T-cell (primary cell): ENCODE results near the gene CNTNAP2. TPM values are rescaled to one million over a fixed set of nuclear protein-coding genes. Genes with fewer than 3 reads are reported as not detected.

Experiments
- ATAC-seq, 4 experiments: fragments of 200-7000 bp in 3 of 4; fragments of 150-1000 bp in 1 of 4; cut with Tn5 transposase; replicated peaks in 1 of 4; 1 replicate in 3 of 4; 2 replicates in 1 of 4; pipeline ENCODE4 v1.10.0; 2021; ENCODE audit warnings: moderate library complexity in 3 of 4, mild to moderate bottlenecking in 2 of 4, moderate number of reproducible peaks in 1 of 4
- CTCF ChIA-PET, 2 donors: fragments of 300-600 bp; sonication (Branson Sonifier 250); formaldehyde crosslinking; loops; one replicate each; lab custom pipeline; 2022; ENCODE audit warnings: antibody characterized with exemption in 2 of 2; lab: Charles Lee
- POLR2A ChIA-PET, 2 donors: fragments of 300-600 bp; sonication (Branson Sonifier 250); formaldehyde crosslinking; loops; one replicate each; lab custom pipeline; 2022; ENCODE audit warnings: antibody characterized with exemption in 2 of 2; lab: Charles Lee
- DNase-seq, 35 experiments: peaks; one replicate each; pipeline versions ENCODE4 v3.0.0 to v3.0.0-alpha.2; 2013 to 2023
- H3K27ac ChIP-seq: one replicate; pipeline ENCODE4 v1.5.1; 2013; ENCODE audit warnings: low read length
- H3K27me3 ChIP-seq, 2 experiments: replicated peaks in 1 of 2; 1 replicate in 1 of 2; 2 replicates in 1 of 2; pipeline versions ENCODE4 v1.6.1 to v1.7.0; 2013; ENCODE audit warnings: low read length in 1 of 2, mixed read lengths in 1 of 2; ENCODE audit not compliant: control insufficient read depth in 2 of 2, insufficient read depth in 2 of 2; ENCODE audit errors: extremely low read depth in 1 of 2
- H3K36me3 ChIP-seq, 2 donors: 1 replicate in 1 of 2; 2 replicates in 1 of 2; pipeline versions ENCODE4 v1.6.1 to v1.7.0; 2013; ENCODE audit warnings: low read length in 1 of 2; ENCODE audit not compliant: control insufficient read depth in 2 of 2, insufficient read depth in 1 of 2; ENCODE audit errors: extremely low read depth in 1 of 2
- H3K4me1 ChIP-seq, 2 experiments: 1 replicate in 1 of 2; 2 replicates in 1 of 2; pipeline versions ENCODE4 v1.6.1 to v1.7.0; 2013; ENCODE audit warnings: low read length in 2 of 2, mixed read lengths in 1 of 2; ENCODE audit not compliant: insufficient read depth in 2 of 2, control insufficient read depth in 1 of 2; ENCODE audit errors: extremely low read depth in 1 of 2
- H3K4me3 ChIP-seq, 2 donors: 1 replicate in 1 of 2; 2 replicates in 1 of 2; pipeline versions ENCODE4 v1.5.1 to v1.7.0; 2013; ENCODE audit warnings: mild to moderate bottlenecking in 2 of 2, low read length in 1 of 2, moderate library complexity in 1 of 2; ENCODE audit not compliant: control insufficient read depth in 1 of 2; ENCODE audit errors: extremely low read depth in 1 of 2
- H3K9me3 ChIP-seq: 2 replicates; pipeline ENCODE4 v1.7.0; 2013
- H3K27ac Mint-ChIP-seq, 2 donors: one replicate each; pipeline ENCODE4 v1.8.0; 2020 to 2021; ENCODE audit warnings: mild to moderate bottlenecking in 2 of 2, mixed read lengths in 2 of 2
- H3K27me3 Mint-ChIP-seq, 2 donors: one replicate each; pipeline ENCODE4 v1.8.0; 2021 to 2022; ENCODE audit warnings: mixed read lengths in 2 of 2
- H3K36me3 Mint-ChIP-seq: one replicate; pipeline ENCODE4 v1.8.0; 2021; ENCODE audit warnings: mixed read lengths
- H3K4me1 Mint-ChIP-seq, 3 donors: one replicate each; pipeline ENCODE4 v1.8.0; 2020 to 2022; ENCODE audit warnings: mixed read lengths in 3 of 3, mild to moderate bottlenecking in 1 of 3
- H3K4me3 Mint-ChIP-seq, 3 donors: one replicate each; pipeline ENCODE4 v1.8.0; 2020 to 2022; ENCODE audit warnings: mild to moderate bottlenecking in 3 of 3, mixed read lengths in 3 of 3, moderate library complexity in 3 of 3
- H3K9me3 Mint-ChIP-seq, 3 donors: one replicate each; pipeline ENCODE4 v1.8.0; 2020 to 2022; ENCODE audit warnings: mixed read lengths in 3 of 3
- WGBS: methylation state at CpG from one replicate; pipeline ENCODE4 v1.1.5; 2013; ENCODE audit warnings: missing lambda C conversion rate; ENCODE audit not compliant: insufficient coverage; 5-methylcytosine and 5-hydroxymethylcytosine counted together
- total RNA-seq, 35 experiments: library from RNA in 6 of 35; stranded (reverse) in 6 of 35; fragments of 120-200 nt in 1 of 35; gene quantifications; one replicate each; pipeline versions ENCODE4 v1.2.1 to v1.2.4 and lab custom pipeline; 2013 to 2026

CNTNAP2 gene
- total RNA-seq, 5 donors from 2014 or later (not counting 1 experiment from before 2014, with no cell fraction given) = 0.15 to 0.72 (median 0.21) TPM

DNA sequence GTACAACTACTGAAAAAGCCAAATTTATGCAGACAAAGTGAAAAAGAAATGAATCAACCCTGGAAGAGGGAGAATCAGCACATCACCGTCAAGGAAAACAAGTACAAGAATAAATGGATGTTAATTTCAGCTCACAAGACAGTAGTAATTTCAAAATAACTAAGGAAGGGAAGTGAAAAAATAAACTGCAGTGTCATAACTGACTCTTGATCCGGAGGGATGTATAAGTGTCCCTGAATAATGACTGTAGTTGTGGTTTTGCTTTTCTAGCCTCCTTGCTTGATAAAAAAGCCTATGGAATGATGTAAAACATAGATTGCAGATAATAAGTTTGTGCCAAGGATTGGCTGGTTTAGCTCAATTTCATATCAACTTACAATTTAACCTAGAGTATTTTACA, 1752.9 kb downstream of the CNTNAP2 start:
- CTCF ChIA-PET = no interaction called here
- H3K4me3 Mint-ChIP-seq = no peak overlapping the region

DNA sequence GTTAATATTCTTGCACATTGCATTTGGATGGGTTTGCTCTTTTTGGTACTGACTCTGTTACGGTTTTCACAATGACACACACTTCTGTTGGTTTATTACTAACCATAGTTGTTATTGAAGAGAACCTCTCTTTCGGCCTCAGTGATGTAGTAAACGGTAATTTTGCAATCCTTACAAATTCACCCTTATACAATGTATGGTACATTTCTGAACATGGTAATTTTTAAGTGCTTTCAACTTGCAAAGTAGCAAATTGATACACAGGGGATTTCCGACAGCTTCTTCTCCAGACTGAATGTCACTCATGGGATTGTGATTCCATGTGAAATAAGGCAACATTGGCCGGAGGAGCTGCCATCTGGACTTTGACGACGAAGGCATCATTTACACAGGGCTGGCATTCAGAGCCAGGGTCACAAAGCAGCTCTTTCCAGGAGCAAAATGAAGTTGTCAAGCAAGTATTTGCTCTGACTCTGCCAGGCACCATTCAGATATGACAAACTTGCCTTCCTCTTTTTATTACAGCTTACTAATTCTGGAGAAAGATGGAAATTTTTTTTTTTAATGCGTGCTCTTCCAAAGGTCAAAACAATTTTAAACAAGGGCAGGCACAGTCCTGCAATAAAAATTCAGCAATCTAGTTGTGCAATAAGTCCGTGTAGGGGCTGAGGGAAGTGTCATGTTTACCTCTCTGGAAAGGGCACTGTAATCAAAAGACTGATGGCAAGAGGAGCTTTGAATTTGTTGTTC, 1762.5 kb downstream of the CNTNAP2 start:
- Histone ChIP-seq H3K36me3 (no peaks in the 10 kb centered on the region), H3K9me3 (no peaks in the 10 kb centered on the region), H3K27ac (no peak overlapping the region), H3K4me1 (no peaks in the 10 kb centered on the region), H3K4me3 (no peak overlapping the region), H3K27me3 (no peaks in the 10 kb centered on the region)
- Mint-ChIP-seq H3K27ac (no peak overlapping the region), H3K4me3 (no peak overlapping the region), H3K27me3 (no peaks in the 10 kb centered on the region), H3K36me3 (no peaks in the 10 kb centered on the region), H3K4me1 (no peaks in the 10 kb centered on the region), H3K9me3 (peaks cover 0 to 7% (median 3%) of the 10 kb centered on the region in 3 donors)
- DNase-seq (no peak), ATAC-seq (no peak)
- CTCF ChIA-PET = no interaction called here
- POLR2A ChIA-PET = no interaction called here
- WGBS = 73% methylated on average over 5 of the region's 9 CpGs

More for the DNA sequence above, 1752.9 kb downstream of the CNTNAP2 start:
- DNase-seq = no peak
- Histone ChIP-seq H3K4me1 (no peaks in the 10 kb centered on the region), H3K27me3 (no peaks in the 10 kb centered on the region), H3K9me3 (no peaks in the 10 kb centered on the region), H3K36me3 (no peaks in the 10 kb centered on the region), H3K4me3 (no peak overlapping the region), H3K27ac (no peak overlapping the region)
- POLR2A ChIA-PET = no interaction called here
- Mint-ChIP-seq H3K4me1 (no peaks in the 10 kb centered on the region), H3K27me3 (no peaks in the 10 kb centered on the region), H3K36me3 (no peaks in the 10 kb centered on the region), H3K9me3 (peaks cover 6 to 25% (median 10%) of the 10 kb centered on the region in 3 donors), H3K27ac (no peak overlapping the region)
- no peak for ATAC-seq
- 20% methylated on average over 1 of the region's 2 CpGs for WGBS

GRCh38 chr7:147885869-147886268, 1769.3 kb downstream of the CNTNAP2 start:
- Mint-ChIP-seq H3K4me3 (no peak overlapping the region), H3K36me3 (no peaks in the 10 kb centered on the region), H3K9me3 (peaks cover 0 to 9% (median 4%) of the 10 kb centered on the region in 3 donors), H3K4me1 (no peaks in the 10 kb centered on the region), H3K27ac (no peak overlapping the region), H3K27me3 (no peaks in the 10 kb centered on the region)
- Histone ChIP-seq H3K9me3 (no peaks in the 10 kb centered on the region), H3K27me3 (no peaks in the 10 kb centered on the region), H3K36me3 (no peaks in the 10 kb centered on the region), H3K4me1 (no peaks in the 10 kb centered on the region), H3K27ac (no peak overlapping the region), H3K4me3 (no peak overlapping the region)
- no peak for DNase-seq
- ChIA-PET POLR2A (no interaction called here), CTCF (no interaction called here)
- no peak for ATAC-seq
- WGBS = 100% methylated on average over 3 of the region's 5 CpGs

DNA sequence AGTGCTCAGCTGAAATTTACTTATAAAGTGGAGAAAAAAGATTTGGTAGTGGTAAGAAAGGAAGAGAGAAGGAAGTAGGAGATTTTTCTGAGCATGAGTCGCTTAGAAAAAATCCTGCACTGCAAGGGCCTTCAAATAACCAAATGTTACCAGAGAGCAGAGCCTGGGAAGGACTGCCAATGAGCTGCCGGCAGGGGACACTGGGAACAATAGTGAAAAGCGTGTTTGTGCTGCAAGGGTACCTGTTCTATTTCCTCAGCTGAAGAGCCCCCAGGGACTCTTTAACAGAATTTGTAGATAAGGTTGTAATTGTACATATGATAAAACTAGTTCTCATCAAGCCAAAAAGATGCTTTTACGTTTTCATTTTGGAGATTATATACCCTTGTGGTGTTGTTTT, 1777.7 kb downstream of the CNTNAP2 start:
- Mint-ChIP-seq H3K4me1 (no peaks in the 10 kb centered on the region), H3K27me3 (no peaks in the 10 kb centered on the region), H3K36me3 (no peaks in the 10 kb centered on the region), H3K4me3 (no peak overlapping the region), H3K9me3 (peaks cover 0 to 7% (median 0%) of the 10 kb centered on the region in 3 donors), H3K27ac (no peak overlapping the region)
- H3K27me3 ChIP-seq = no peaks in the 10 kb centered on the region
- H3K27ac ChIP-seq = no peak overlapping the region
- H3K9me3 ChIP-seq = no peaks in the 10 kb centered on the region
- DNase-seq (no peak), ATAC-seq (no peak)
- H3K36me3 ChIP-seq = no peaks in the 10 kb centered on the region
- ChIA-PET CTCF (no interaction called here), POLR2A (no interaction called here)
- H3K4me1 ChIP-seq = no peaks in the 10 kb centered on the region
- WGBS = 83% methylated on average over 2 of the region's 4 CpGs
- no peak overlapping the region for H3K4me3 ChIP-seq

DNA sequence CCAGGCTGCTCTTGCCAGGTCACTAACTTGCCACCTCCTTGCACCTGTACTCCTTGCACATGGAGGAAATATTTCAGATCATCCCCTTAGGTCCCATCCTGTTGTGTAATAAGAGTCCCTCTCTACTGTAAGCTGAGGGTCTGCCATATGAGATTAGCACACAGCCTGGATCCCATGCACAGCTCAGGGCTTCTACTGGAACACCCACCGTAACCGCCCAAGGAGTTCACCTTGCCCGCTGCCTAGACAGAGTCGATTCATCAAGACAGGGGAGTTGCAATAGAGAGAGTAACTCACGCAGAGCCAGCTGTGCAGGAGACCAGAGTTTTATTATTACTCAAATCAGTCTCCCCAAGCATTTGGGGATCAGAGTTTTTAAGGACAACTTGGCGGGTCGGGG, 1779.5 kb downstream of the CNTNAP2 start:
- Mint-ChIP-seq H3K27ac (no peak overlapping the region), H3K27me3 (no peaks in the 10 kb centered on the region), H3K4me3 (no peak overlapping the region), H3K9me3 (peaks cover 4 to 17% (median 6%) of the 10 kb centered on the region in 3 donors), H3K36me3 (no peaks in the 10 kb centered on the region), H3K4me1 (no peaks in the 10 kb centered on the region)
- no peak overlapping the region for H3K27ac ChIP-seq
- POLR2A ChIA-PET = no interaction called here
- DNase-seq (no peak), ATAC-seq (no peak)
- WGBS = 84% methylated on average over 5 of the region's 7 CpGs
- H3K4me1 ChIP-seq = no peaks in the 10 kb centered on the region
- CTCF ChIA-PET = no interaction called here
- no peak overlapping the region for H3K4me3 ChIP-seq
- H3K36me3 ChIP-seq = no peaks in the 10 kb centered on the region
- H3K9me3 ChIP-seq = no peaks in the 10 kb centered on the region
- H3K27me3 ChIP-seq = no peaks in the 10 kb centered on the region

DNA sequence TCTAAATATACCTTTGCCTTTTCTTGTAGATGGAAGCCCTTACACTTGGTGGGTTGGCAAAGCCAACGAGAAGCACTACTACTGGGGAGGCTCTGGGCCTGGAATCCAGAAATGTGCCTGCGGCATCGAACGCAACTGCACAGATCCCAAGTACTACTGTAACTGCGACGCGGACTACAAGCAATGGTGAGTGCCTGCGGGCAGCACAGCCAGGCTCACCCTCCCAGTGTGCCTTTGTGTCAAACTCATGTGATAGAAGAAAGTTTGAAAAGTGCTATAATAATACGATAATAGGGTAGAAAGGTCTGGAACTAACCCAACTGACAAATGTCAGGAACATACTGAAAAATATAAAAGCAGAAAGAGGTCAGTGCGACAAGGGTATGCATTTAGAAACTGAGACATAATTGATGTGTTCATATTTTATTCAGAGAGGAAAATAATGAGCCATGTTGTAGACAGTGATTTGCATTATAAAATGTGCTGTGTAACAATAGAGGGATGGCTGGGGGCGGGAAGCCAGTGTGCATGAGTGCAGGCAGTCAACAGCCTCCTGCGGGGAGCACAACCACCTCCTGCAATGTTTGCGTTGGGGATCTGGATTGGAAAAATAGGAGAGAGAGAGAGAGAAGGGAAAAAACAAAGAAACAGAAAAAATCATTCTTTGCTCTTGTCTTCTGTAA, 1787.1 kb downstream of the CNTNAP2 start:
- ATAC-seq (no peak), DNase-seq (no peak)
- no peak overlapping the region for H3K27ac Mint-ChIP-seq
- H3K4me3 Mint-ChIP-seq = no peak overlapping the region
- H3K4me1 Mint-ChIP-seq = no peaks in the 10 kb centered on the region
- 88% methylated on average over 13 of the region's 13 CpGs for WGBS
- Histone ChIP-seq H3K4me3 (no peak overlapping the region), H3K4me1 (no peaks in the 10 kb centered on the region), H3K27ac (no peak overlapping the region), H3K36me3 (no peaks in the 10 kb centered on the region), H3K27me3 (no peaks in the 10 kb centered on the region), H3K9me3 (no peaks in the 10 kb centered on the region)
- POLR2A ChIA-PET = no interaction called here
- H3K27me3 Mint-ChIP-seq = no peaks in the 10 kb centered on the region
- CTCF ChIA-PET = no interaction called here
- H3K36me3 Mint-ChIP-seq = no peaks in the 10 kb centered on the region
- peaks cover 6 to 17% (median 13%) of the 10 kb centered on the region in 3 donors for H3K9me3 Mint-ChIP-seq
